SU-DHL-6 (cell line): Measurements from ENCODE around the gene NFIX.

Source experiments
- H2AFZ ChIP-seq: fragments of 200-600 bp; sonication (generic); 2 replicates; pipeline ENCODE4 v1.6.1; 2014; ENCODE audit warnings: low read depth, mild to moderate bottlenecking, moderate library complexity, mixed read lengths, antibody characterized with exemption, low read length; ENCODE audit not compliant: severe bottlenecking
- H3F3A ChIP-seq: fragments of 200-600 bp; shearing (Covaris generic); 2 replicates; pipeline ENCODE4 v1.6.0; 2016; ENCODE audit warnings: antibody characterized with exemption, mild to moderate bottlenecking; ENCODE audit not compliant: insufficient read depth
- H3K27ac ChIP-seq: fragments of 200-600 bp; sonication (generic); 2 replicates; pipeline ENCODE4 v1.5.1; 2016; ENCODE audit warnings: low read depth, mild to moderate bottlenecking, low read length, moderate library complexity, mixed read lengths
- H3K27me3 ChIP-seq: fragments of 200-600 bp; sonication (generic), shearing (Covaris generic); 2 replicates; pipeline ENCODE4 v1.6.0; 2014; ENCODE audit warnings: mild to moderate bottlenecking, low read length
- H3K36me3 ChIP-seq: fragments of 200-600 bp; sonication (generic); 2 replicates; pipeline ENCODE4 v1.6.1; 2014; ENCODE audit warnings: mild to moderate bottlenecking, low read length, mixed read lengths
- H3K4me2 ChIP-seq: fragments of 300-600, 200-600 bp; shearing (Covaris generic), sonication (generic); 2 replicates; pipeline ENCODE4 v1.6.0; 2014; ENCODE audit warnings: low read length, low read depth, mild to moderate bottlenecking; ENCODE audit not compliant: poor library complexity, severe bottlenecking
- H3K4me3 ChIP-seq: fragments of 200-600 bp; sonication (generic); 2 replicates; pipeline ENCODE4 v1.5.1; 2014; ENCODE audit warnings: antibody characterized with exemption, low read length, mild to moderate bottlenecking, mixed read lengths; ENCODE audit not compliant: insufficient read depth, poor library complexity, severe bottlenecking
- H3K79me2 ChIP-seq: fragments of 200-600 bp; sonication (generic); 2 replicates; pipeline ENCODE4 v1.6.1; 2014; ENCODE audit warnings: mild to moderate bottlenecking, low read length, moderate library complexity; ENCODE audit not compliant: insufficient read depth
- H3K9ac ChIP-seq: fragments of 200-600 bp; sonication (generic); 2 replicates; pipeline ENCODE4 v1.7.0; 2014; ENCODE audit warnings: mild to moderate bottlenecking, low read length
- H3K9me2 ChIP-seq: fragments of 200-600 bp; sonication (generic); replicated peaks from 2 replicates; pipeline ENCODE4 v1.6.1; 2014; ENCODE audit warnings: low read length; ENCODE audit not compliant: insufficient read depth
- H3K9me3 ChIP-seq: fragments of 200-600 bp; sonication (generic); 2 replicates; pipeline ENCODE4 v1.6.1; 2014; ENCODE audit warnings: low read length, mixed read lengths; ENCODE audit not compliant: insufficient read depth
- H4K20me1 ChIP-seq: fragments of 200-600 bp; sonication (generic); 2 replicates; pipeline ENCODE4 v1.6.1; 2014; ENCODE audit warnings: low read depth, mild to moderate bottlenecking, antibody characterized with exemption, low read length, moderate library complexity, mixed read lengths
- EZH2phosphoT487 ChIP-seq: fragments of 200-600 bp; sonication (generic), shearing (Covaris generic); conservative IDR thresholded peaks from 2 replicates; pipeline ENCODE4 v1.6.1; 2018; ENCODE audit warnings: mild to moderate bottlenecking, antibody characterized with exemption, low read length, moderate library complexity, mixed read lengths
- TF ChIP-seq, protein P1 (sequence below): fragments of 200-600 bp; sonication (generic); IDR thresholded peaks from one replicate; pipeline ENCODE4 v1.5.1; 2017; ENCODE audit warnings: antibody characterized with exemption, mild to moderate bottlenecking, low read length, moderate library complexity; ENCODE audit not compliant: insufficient read depth, poor library complexity, severe bottlenecking

NFIX gene

DNA sequence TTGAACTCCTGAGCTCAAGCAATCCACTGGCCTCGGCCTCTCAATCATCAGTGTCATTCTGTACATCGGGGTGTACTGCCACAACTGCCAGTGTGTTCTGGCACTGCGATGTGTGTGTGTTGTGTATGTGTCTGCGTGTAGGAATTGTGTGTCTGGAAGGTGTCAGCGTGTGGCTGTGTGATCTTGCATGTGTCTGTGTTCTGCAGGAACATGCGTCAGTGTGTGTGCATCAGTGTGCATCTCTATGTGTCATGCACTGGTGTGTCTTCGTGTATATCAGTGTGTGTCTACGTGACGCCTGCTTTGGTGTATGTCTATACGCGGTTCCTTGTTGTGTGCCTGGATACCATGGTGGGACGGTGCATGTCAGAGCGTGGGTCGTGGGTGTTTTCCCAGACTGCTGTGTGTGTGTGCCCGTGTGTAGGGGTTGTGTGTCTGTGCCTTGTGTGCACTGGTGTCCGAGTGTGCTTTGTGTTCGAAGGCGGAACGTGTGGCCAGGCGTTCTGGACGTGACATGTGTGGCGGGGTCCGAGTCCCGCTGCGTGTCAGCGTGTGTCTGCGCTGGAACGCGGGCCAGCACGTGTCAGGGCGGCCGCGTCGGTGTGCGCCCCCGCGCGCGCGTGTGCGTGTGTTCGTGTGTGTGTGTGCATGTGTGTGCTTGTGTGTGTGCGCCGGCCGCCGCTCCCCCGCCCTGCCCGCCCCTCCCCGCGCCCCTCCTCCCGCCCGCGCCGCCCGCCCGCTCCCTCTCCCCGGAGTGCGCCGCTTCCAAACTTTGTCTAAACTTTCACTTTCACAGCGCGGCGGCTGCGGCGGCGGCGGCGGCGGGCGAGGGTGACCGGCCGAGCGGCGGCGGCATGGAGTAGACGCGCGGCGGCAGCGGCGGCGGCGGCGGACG, at the start of gene NFIX:
TSS of gene NFIX (plus strand) at position 775 of the 895 bp plus-strand sequence. CDS start 363 bp downstream, outside the sequence.
- Histone ChIP-seq H3K27ac (no peak within 1 kb of the TSS), H3K9ac (no peak within 1 kb of the TSS), H3K79me2 (no peaks in the 10 kb centered on the region), H3K4me2 (peak within 1 kb of the TSS; percentile 32), H2AFZ (no peak within 1 kb of the TSS), H3K4me3 (no peak within 1 kb of the TSS), H3K9me3 (no peaks in the 10 kb centered on the region), H3F3A (no peaks in the 10 kb centered on the region), H4K20me1 (no peaks in the 10 kb centered on the region), H3K36me3 (no peaks in the 10 kb centered on the region), H3K27me3 (no peaks in the 10 kb centered on the region), H3K9me2 (no peaks in the 10 kb centered on the region)
- TF ChIP-seq EZH2phosphoT487 = no peak
- TF ChIP-seq, protein P1, sequence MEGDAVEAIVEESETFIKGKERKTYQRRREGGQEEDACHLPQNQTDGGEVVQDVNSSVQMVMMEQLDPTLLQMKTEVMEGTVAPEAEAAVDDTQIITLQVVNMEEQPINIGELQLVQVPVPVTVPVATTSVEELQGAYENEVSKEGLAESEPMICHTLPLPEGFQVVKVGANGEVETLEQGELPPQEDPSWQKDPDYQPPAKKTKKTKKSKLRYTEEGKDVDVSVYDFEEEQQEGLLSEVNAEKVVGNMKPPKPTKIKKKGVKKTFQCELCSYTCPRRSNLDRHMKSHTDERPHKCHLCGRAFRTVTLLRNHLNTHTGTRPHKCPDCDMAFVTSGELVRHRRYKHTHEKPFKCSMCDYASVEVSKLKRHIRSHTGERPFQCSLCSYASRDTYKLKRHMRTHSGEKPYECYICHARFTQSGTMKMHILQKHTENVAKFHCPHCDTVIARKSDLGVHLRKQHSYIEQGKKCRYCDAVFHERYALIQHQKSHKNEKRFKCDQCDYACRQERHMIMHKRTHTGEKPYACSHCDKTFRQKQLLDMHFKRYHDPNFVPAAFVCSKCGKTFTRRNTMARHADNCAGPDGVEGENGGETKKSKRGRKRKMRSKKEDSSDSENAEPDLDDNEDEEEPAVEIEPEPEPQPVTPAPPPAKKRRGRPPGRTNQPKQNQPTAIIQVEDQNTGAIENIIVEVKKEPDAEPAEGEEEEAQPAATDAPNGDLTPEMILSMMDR = no peak

DNA sequence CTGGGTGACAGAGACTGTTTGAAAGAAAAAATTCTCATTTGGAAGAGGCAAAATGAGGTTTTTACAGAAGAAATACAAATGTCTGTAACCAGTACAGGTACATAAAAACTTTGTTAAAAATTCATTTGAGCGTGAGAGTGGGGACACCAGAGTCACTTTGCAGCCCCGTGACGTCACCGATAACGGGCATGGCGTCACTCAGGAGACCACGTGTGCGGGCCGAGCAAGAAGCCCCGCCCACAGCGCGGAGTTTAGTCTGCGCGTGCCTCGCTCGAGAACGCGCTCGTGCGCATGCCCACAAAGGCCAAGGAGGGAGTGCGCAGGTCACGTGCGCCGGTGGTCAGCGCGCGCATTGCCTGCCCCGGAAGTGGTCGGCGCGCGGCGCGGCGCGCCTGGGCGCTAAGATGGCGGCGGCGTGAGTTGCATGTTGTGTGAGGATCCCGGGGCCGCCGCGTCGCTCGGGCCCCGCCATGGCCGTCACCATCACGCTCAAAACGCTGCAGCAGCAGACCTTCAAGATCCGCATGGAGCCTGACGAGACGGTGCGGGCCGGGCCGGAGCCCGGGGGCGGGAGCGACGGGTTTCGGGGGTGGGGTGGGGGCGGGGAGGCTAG, 49.7 kb upstream of the NFIX start, which contains the start of gene RAD23A:
TSS of gene RAD23A (plus strand) at position 384 of the 613 bp plus-strand sequence. CDS start at position 471, 87 bp downstream.
- Histone ChIP-seq H3K4me2 (peak within 1 kb of the TSS; percentile 87), H3K27me3 (no peaks in the 10 kb centered on the region), H3K9me2 (no peaks in the 10 kb centered on the region), H3K9me3 (no peaks in the 10 kb centered on the region), H3K27ac (peak within 1 kb of the TSS; percentile 77), H3K79me2 (peaks cover 37% of the 10 kb centered on the region), H2AFZ (no peak within 1 kb of the TSS), H3K36me3 (peaks cover 18% of the 10 kb centered on the region), H3K4me3 (peak within 1 kb of the TSS; percentile 82), H3K9ac (peak within 1 kb of the TSS; percentile 84), H3F3A (peaks cover 55% of the 10 kb centered on the region), H4K20me1 (no peaks in the 10 kb centered on the region)
- TF ChIP-seq EZH2phosphoT487 = no peak
- TF ChIP-seq, protein P1 = no peak

DNA sequence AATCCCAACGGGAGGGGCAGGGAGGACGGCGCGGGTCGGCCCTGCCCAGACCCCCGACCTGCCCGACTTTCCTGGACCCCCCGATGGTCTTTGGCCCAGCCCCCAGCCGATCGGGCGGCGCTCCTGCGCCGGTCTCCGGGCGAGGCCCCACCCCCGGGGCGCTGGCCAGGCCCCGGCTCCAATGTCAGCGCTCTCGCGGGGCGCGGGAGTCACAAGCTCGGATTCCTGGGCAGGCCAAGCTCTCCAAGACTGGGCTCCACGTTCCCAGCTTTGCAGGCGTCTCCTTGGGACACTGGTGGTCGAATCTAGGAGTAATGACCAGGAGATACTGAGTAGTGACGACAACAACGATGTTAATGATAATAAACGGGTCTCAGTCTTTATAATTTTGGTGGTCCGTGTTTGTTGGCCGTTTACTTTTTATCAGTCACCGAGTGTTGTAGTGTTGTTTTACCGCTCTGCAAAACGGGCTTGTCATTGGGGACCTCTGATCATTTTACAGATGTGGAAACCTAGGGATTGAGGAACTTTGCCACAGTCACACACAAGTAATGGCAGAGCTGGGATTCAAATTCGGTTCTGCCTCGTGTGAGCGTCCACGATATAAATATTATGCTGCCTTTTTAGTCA, 49.1 kb upstream of the NFIX start:
- H3K36me3 ChIP-seq = peaks cover 13% of the 10 kb centered on the region
- H3K9ac ChIP-seq = peak overlapping the region; percentile 84
- no peaks in the 10 kb centered on the region for H3K9me3 ChIP-seq
- H4K20me1 ChIP-seq = no peaks in the 10 kb centered on the region
- peaks cover 30% of the 10 kb centered on the region for H3K79me2 ChIP-seq
- TF ChIP-seq, protein P1 = no peak
- no peak for TF ChIP-seq EZH2phosphoT487
- peak overlapping the region; percentile 87 for H3K4me2 ChIP-seq
- H3K4me3 ChIP-seq = peak overlapping the region; percentile 82
- H2AFZ ChIP-seq = no peak overlapping the region
- H3K27ac ChIP-seq = peak overlapping the region; percentile 68
- no peaks in the 10 kb centered on the region for H3K27me3 ChIP-seq
- H3K9me2 ChIP-seq = no peaks in the 10 kb centered on the region
- H3F3A ChIP-seq = peaks cover 49% of the 10 kb centered on the region
